Fibroblast of villous mesenchyme (primary cell): ENCODE measurements around the gene C2CD4A. TPM values are rescaled to one million over a fixed set of nuclear protein-coding genes. Genes with fewer than 3 reads are reported as not detected.

Experiments
- DNase-seq: peaks from one replicate; pipeline ENCODE4 v3.0.0-alpha.2; 2010; ENCODE audit warnings: low read depth
- H3K4me3 ChIP-seq: 2 replicates; pipeline ENCODE4 v1.5.1; 2011; ENCODE audit warnings: low read depth, mild to moderate bottlenecking, low read length
- CTCF ChIP-seq: IDR thresholded peaks from 2 replicates; pipeline ENCODE4 v1.5.1; 2012; ENCODE audit warnings: low read depth, mild to moderate bottlenecking, low read length; ENCODE audit not compliant: insufficient read depth
- total RNA-seq: library from RNA; depleted of rRNA; stranded (reverse); fragments of >200 nt; gene quantifications from 2 replicates; pipeline ENCODE4 v1.2.3, GENCODE V29; 2012

C2CD4A gene
- total RNA-seq, 1 donor = not detected

- TF ChIP-seq CTCF = peak; percentile 75
- DNase-seq = peak; percentile 92
- peak within 1 kb of the TSS; percentile 92 for H3K4me3 ChIP-seq
These were observed 6.5 kb upstream of the C2CD4A start, which contains the start of gene VPS13C for GRCh38 chr15:62060113-62060895. Gene VPS13C, minus strand, starts transcription at chr15:62060447. Its CDS starts 73 bp downstream, at chr15:62060374.

- TF ChIP-seq CTCF = no peak
- no peak for DNase-seq
- peak overlapping the region; percentile 92 for H3K4me3 ChIP-seq
These were observed 5.9 kb upstream of the C2CD4A start for GRCh38 chr15:62060896-62061280.

- DNase-seq = peak; percentile 42
- no peak overlapping the region for H3K4me3 ChIP-seq
- TF ChIP-seq CTCF = no peak
These were observed 2.7 kb upstream of the C2CD4A start for GRCh38 chr15:62063825-62064635.

GRCh38 chr15:62067448-62068044 lies 769 bp downstream of the C2CD4A start:
- H3K4me3 ChIP-seq = peak overlapping the region; percentile 36
- no peak for TF ChIP-seq CTCF
- peak; percentile 21 for DNase-seq

- peak; percentile 27 for TF ChIP-seq CTCF
These were observed 1.5 kb downstream of the C2CD4A start for GRCh38 chr15:62068071-62068809.

GRCh38 chr15:62068810-62069167 lies 2.0 kb downstream of the C2CD4A start:
- peak overlapping the region; percentile 42 for H3K4me3 ChIP-seq
- peak; percentile 21 for DNase-seq
- no peak for TF ChIP-seq CTCF

More at GRCh38 chr15:62068071-62068809, 1.5 kb downstream of the C2CD4A start:
- peak overlapping the region; percentile 42 for H3K4me3 ChIP-seq
- peak; percentile 33 for DNase-seq
